ENCODE results near the gene EDRF1.

DNA sequence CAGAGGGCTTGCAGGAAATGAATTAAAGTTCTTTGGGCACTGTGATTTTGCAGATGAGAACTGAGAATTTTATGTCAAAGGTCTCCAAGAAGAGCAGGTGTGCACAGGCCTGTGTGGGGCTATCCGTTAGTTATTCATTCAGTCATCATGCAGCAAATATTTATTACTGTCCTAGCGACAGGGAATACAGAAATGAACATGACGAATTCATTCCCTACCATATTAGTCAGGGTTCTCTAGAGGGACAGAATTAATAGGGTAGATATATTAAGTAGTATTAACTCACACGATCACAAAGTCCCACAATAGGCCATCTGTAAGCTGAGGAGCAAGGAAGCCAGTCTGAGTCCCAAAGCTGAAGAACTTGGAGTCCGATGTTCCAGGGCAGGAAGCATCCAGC is 59.0 kb downstream of the EDRF1 start:
- TF ChIP-seq, protein P1, sequence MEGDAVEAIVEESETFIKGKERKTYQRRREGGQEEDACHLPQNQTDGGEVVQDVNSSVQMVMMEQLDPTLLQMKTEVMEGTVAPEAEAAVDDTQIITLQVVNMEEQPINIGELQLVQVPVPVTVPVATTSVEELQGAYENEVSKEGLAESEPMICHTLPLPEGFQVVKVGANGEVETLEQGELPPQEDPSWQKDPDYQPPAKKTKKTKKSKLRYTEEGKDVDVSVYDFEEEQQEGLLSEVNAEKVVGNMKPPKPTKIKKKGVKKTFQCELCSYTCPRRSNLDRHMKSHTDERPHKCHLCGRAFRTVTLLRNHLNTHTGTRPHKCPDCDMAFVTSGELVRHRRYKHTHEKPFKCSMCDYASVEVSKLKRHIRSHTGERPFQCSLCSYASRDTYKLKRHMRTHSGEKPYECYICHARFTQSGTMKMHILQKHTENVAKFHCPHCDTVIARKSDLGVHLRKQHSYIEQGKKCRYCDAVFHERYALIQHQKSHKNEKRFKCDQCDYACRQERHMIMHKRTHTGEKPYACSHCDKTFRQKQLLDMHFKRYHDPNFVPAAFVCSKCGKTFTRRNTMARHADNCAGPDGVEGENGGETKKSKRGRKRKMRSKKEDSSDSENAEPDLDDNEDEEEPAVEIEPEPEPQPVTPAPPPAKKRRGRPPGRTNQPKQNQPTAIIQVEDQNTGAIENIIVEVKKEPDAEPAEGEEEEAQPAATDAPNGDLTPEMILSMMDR (optimal IDR thresholded peaks at IDR 0.05 in 1 of 3, IDR thresholded peaks at IDR 0.05 in 1 of 3, conservative IDR thresholded peaks at IDR 0.05 in 1 of 3; ENCODE audit: extremely low read depth in 1 of 3, insufficient read depth in 2 of 3, low read length in 3 of 3): no peak
- TF ChIP-seq EZH2 (IDR thresholded peaks at IDR 0.05; ENCODE audit: low read length): no peak

Data from keratinocyte (primary cell).